Measurements from ENCODE around the gene SLC3A2. TPM values are rescaled to one million over a fixed set of nuclear protein-coding genes. Genes with fewer than 3 reads are reported as not detected.

The SLC3A2 gene
- total and polyA plus RNA-seq, 2 of the 13 experiments (the other 11 are each of a cell fraction or from before 2014, with no cell fraction given): 213 to 226 TPM

GRCh38 chr11:62839050-62839945, 41.4 kb upstream of the SLC3A2 start, which contains the start of gene WDR74 (continued):
- TF ChIP-seq AFF4 (CRISPR knock-in tag; IDR thresholded peaks at IDR 0.05): no peak
- TF ChIP-seq, protein P1, sequence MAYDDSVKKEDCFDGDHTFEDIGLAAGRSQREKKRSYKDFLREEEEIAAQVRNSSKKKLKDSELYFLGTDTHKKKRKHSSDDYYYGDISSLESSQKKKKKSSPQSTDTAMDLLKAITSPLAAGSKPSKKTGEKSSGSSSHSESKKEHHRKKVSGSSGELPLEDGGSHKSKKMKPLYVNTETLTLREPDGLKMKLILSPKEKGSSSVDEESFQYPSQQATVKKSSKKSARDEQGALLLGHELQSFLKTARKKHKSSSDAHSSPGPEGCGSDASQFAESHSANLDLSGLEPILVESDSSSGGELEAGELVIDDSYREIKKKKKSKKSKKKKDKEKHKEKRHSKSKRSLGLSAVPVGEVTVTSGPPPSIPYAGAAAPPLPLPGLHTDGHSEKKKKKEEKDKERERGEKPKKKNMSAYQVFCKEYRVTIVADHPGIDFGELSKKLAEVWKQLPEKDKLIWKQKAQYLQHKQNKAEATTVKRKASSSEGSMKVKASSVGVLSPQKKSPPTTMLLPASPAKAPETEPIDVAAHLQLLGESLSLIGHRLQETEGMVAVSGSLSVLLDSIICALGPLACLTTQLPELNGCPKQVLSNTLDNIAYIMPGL (CRISPR knock-in tag; IDR thresholded peaks at IDR 0.05; ENCODE audit: borderline replicate concordance in 1 of 2, low read depth in 1 of 2): peak; percentile 71 to 83; a peak in 3 of 4 replicates
- TF ChIP-seq HOXA9 (CRISPR knock-in tag; IDR thresholded peaks at IDR 0.05; ENCODE audit: borderline replicate concordance): no peak
- TF ChIP-seq, protein P2, sequence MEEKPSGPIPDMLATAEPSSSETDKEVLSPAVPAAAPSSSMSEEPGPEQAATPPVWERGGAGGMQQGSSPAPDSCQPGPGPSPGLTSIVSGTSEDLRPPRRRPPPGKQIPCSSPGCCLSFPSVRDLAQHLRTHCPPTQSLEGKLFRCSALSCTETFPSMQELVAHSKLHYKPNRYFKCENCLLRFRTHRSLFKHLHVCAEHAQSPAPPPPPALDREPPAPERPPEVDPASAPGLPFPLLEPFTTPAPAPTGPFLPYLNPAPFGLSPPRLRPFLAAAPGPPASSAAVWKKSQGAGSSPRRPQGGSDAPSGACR (CRISPR knock-in tag; IDR thresholded peaks at IDR 0.05): no peak; the same call in 1 of the 2 replicates
- TF ChIP-seq PRPF4 (IDR thresholded peaks at IDR 0.05; ENCODE audit: low read depth, low read length, poor library complexity, severe bottlenecking): no peak
- TF ChIP-seq, protein P3, sequence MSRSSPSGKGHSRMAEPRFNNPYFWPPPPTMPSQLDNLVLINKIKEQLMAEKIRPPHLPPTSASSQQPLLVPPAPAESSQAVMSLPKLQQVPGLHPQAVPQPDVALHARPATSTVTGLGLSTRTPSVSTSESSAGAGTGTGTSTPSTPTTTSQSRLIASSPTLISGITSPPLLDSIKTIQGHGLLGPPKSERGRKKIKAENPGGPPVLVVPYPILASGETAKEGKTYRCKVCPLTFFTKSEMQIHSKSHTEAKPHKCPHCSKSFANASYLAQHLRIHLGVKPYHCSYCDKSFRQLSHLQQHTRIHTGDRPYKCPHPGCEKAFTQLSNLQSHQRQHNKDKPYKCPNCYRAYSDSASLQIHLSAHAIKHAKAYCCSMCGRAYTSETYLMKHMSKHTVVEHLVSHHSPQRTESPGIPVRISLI (CRISPR knock-in tag; IDR thresholded peaks at IDR 0.05; ENCODE audit: borderline replicate concordance): peak; percentile 54
- peak; percentile 31; the same call in 1 of the 2 replicates for TF ChIP-seq DNMT3B (CRISPR knock-in tag; conservative IDR thresholded peaks at IDR 0.05)
- TF ChIP-seq THYN1 (CRISPR knock-in tag; IDR thresholded peaks at IDR 0.05; ENCODE audit: borderline replicate concordance, low read depth): no peak
- no peak for TF ChIP-seq ZFAT (CRISPR knock-in tag; conservative IDR thresholded peaks at IDR 0.05)
- TF ChIP-seq, protein P4, sequence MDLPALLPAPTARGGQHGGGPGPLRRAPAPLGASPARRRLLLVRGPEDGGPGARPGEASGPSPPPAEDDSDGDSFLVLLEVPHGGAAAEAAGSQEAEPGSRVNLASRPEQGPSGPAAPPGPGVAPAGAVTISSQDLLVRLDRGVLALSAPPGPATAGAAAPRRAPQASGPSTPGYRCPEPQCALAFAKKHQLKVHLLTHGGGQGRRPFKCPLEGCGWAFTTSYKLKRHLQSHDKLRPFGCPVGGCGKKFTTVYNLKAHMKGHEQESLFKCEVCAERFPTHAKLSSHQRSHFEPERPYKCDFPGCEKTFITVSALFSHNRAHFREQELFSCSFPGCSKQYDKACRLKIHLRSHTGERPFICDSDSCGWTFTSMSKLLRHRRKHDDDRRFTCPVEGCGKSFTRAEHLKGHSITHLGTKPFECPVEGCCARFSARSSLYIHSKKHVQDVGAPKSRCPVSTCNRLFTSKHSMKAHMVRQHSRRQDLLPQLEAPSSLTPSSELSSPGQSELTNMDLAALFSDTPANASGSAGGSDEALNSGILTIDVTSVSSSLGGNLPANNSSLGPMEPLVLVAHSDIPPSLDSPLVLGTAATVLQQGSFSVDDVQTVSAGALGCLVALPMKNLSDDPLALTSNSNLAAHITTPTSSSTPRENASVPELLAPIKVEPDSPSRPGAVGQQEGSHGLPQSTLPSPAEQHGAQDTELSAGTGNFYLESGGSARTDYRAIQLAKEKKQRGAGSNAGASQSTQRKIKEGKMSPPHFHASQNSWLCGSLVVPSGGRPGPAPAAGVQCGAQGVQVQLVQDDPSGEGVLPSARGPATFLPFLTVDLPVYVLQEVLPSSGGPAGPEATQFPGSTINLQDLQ (CRISPR knock-in tag; IDR thresholded peaks at IDR 0.05): no peak
- TF ChIP-seq MYNN (CRISPR knock-in tag; IDR thresholded peaks at IDR 0.05; ENCODE audit: low read depth): peak; percentile 58; the same call in 1 of the 2 replicates
- TF ChIP-seq ATF7 (IDR thresholded peaks at IDR 0.05): no peak
- peak; percentile 73; the same call in 1 of the 2 replicates for TF ChIP-seq ATF7 (CRISPR knock-in tag; IDR thresholded peaks at IDR 0.05)
- TF ChIP-seq MTF1 (CRISPR knock-in tag; IDR thresholded peaks at IDR 0.05): no peak
- TF ChIP-seq, protein P5, sequence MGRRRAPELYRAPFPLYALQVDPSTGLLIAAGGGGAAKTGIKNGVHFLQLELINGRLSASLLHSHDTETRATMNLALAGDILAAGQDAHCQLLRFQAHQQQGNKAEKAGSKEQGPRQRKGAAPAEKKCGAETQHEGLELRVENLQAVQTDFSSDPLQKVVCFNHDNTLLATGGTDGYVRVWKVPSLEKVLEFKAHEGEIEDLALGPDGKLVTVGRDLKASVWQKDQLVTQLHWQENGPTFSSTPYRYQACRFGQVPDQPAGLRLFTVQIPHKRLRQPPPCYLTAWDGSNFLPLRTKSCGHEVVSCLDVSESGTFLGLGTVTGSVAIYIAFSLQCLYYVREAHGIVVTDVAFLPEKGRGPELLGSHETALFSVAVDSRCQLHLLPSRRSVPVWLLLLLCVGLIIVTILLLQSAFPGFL (CRISPR knock-in tag; IDR thresholded peaks at IDR 0.05): 0 out of 2 replicates have a peak, but pooled peaks have one; percentile 22
